Vagina (tissue), 2 donors: ENCODE data around the gene PRIMPOL.

Source experiments
- CTCF ChIP-seq, 3 experiments: fragments of 450-650 bp in 2 of 3; fragments of 200-600 bp in 1 of 3; sonication (generic) in 1 of 3; IDR thresholded peaks; one replicate each; pipeline ENCODE4 v1.5.1; 2017 to 2019; ENCODE audit warnings: antibody characterized with exemption in 3 of 3, mild to moderate bottlenecking in 2 of 3, moderate library complexity in 2 of 3
- POLR2A ChIP-seq, 2 donors: fragments of 450-650 bp; IDR thresholded peaks; one replicate each; pipeline ENCODE4 v1.6.1; 2017; ENCODE audit warnings: antibody characterized with exemption in 2 of 2, mild to moderate bottlenecking in 2 of 2, moderate library complexity in 2 of 2
- POLR2AphosphoS5 ChIP-seq, 2 donors: sonication (generic); formaldehyde crosslinking; IDR thresholded peaks; one replicate each; pipeline ENCODE4 v1.9.0; 2017; ENCODE audit warnings: antibody characterized with exemption in 2 of 2, mild to moderate bottlenecking in 2 of 2, low read depth in 1 of 2; ENCODE audit not compliant: insufficient read depth in 1 of 2

- no peak for TF ChIP-seq CTCF (IDR thresholded peaks at IDR 0.05)
- TF ChIP-seq POLR2AphosphoS5 (IDR thresholded peaks at IDR 0.05; ENCODE audit: insufficient read depth in 1 of 2, low read depth in 1 of 2), result no peak
- TF ChIP-seq POLR2A (IDR thresholded peaks at IDR 0.05), result no peak
Measured at GRCh38 chr4:184719407-184719806, 69.9 kb downstream of the PRIMPOL start.
